DOHH2 (cell line): ENCODE measurements around the gene UVSSA.

ENCODE experiments used
- H3F3A ChIP-seq: fragments of 200-600 bp; sonication (generic), shearing (Covaris generic); 2 replicates; pipeline ENCODE4 v1.6.0; 2016; ENCODE audit warnings: antibody characterized with exemption, mild to moderate bottlenecking; ENCODE audit not compliant: control insufficient read depth, insufficient read depth
- H3K27ac ChIP-seq: fragments of 200-600 bp; sonication (generic); 2 replicates; pipeline ENCODE4 v1.5.1; 2014; ENCODE audit warnings: low read depth, mild to moderate bottlenecking, low read length, moderate library complexity
- H3K27me3 ChIP-seq: fragments of 200-600 bp; sonication (generic); 2 replicates; pipeline ENCODE4 v1.6.1; 2014; ENCODE audit warnings: mild to moderate bottlenecking, low read length, mixed read lengths; ENCODE audit not compliant: control insufficient read depth
- H3K36me3 ChIP-seq: fragments of 200-600 bp; sonication (generic); 2 replicates; pipeline ENCODE4 v1.6.1; 2014; ENCODE audit warnings: mild to moderate bottlenecking, low read length, moderate library complexity, mixed read lengths; ENCODE audit not compliant: control insufficient read depth
- H3K4me1 ChIP-seq: fragments of 200-600 bp; sonication (generic); 2 replicates; pipeline ENCODE4 v1.6.1; 2014; ENCODE audit warnings: mild to moderate bottlenecking, low read length, mixed read lengths; ENCODE audit not compliant: control insufficient read depth
- H3K4me2 ChIP-seq: fragments of 200-600 bp; sonication (generic); 2 replicates; pipeline ENCODE4 v1.6.0; 2014; ENCODE audit warnings: mild to moderate bottlenecking, low read length, moderate library complexity
- H3K4me3 ChIP-seq: fragments of 200-600 bp; sonication (generic); 2 replicates; pipeline ENCODE4 v1.5.1; 2014; ENCODE audit warnings: mild to moderate bottlenecking, low read length, mixed read lengths
- H3K79me2 ChIP-seq: fragments of 200-600 bp; sonication (generic); 2 replicates; pipeline ENCODE4 v1.6.1; 2014; ENCODE audit warnings: mild to moderate bottlenecking, low read length, mixed read lengths; ENCODE audit not compliant: control insufficient read depth
- H3K9me2 ChIP-seq: fragments of 200-600 bp; sonication (generic); replicated peaks from 2 replicates; pipeline ENCODE4 v1.6.1; 2014; ENCODE audit warnings: mild to moderate bottlenecking, low read length, mixed read lengths; ENCODE audit not compliant: control insufficient read depth
- H3K9me3 ChIP-seq: fragments of 200-600 bp; sonication (generic); 2 replicates; pipeline ENCODE4 v1.6.1; 2014; ENCODE audit warnings: antibody characterized with exemption, low read length, mixed read lengths; ENCODE audit not compliant: control insufficient read depth, insufficient read depth
- H4K20me1 ChIP-seq: fragments of 200-600 bp; sonication (generic); 2 replicates; pipeline ENCODE4 v1.6.0; 2014; ENCODE audit warnings: low read depth, mild to moderate bottlenecking, antibody characterized with exemption, low read length, moderate library complexity; ENCODE audit not compliant: control insufficient read depth, insufficient read depth
- CTCF ChIP-seq: fragments of 200-600 bp; sonication (generic); IDR thresholded peaks from one replicate; pipeline ENCODE4 v1.5.1; 2014; ENCODE audit warnings: antibody characterized with exemption, mild to moderate bottlenecking, low read depth, low read length; ENCODE audit not compliant: poor library complexity, severe bottlenecking
- EZH2phosphoT487 ChIP-seq: fragments of 200-600 bp; sonication (generic); IDR thresholded peaks from 2 replicates; pipeline ENCODE4 v1.6.1; 2017; ENCODE audit warnings: borderline replicate concordance, mild to moderate bottlenecking, antibody characterized with exemption, low read length, moderate library complexity, mixed read lengths

Gene UVSSA

GRCh38 chr4:1353186-1354055 lies 6.4 kb downstream of the UVSSA start:
- no peak overlapping the region for H3K4me3 ChIP-seq
- H3K27ac ChIP-seq, result no peak overlapping the region
- H3K27me3 ChIP-seq, result no peaks in the 10 kb centered on the region
- no peaks in the 10 kb centered on the region for H3K9me2 ChIP-seq
- no peak for TF ChIP-seq CTCF
- no peak for TF ChIP-seq EZH2phosphoT487
- H4K20me1 ChIP-seq, result no peaks in the 10 kb centered on the region
- H3F3A ChIP-seq, result no peaks in the 10 kb centered on the region
- peaks cover 8% of the 10 kb centered on the region for H3K79me2 ChIP-seq
- H3K4me2 ChIP-seq, result no peak overlapping the region
- peaks cover 21% of the 10 kb centered on the region for H3K36me3 ChIP-seq
- H3K9me3 ChIP-seq, result no peaks in the 10 kb centered on the region
- H3K4me1 ChIP-seq, result peaks cover 11% of the 10 kb centered on the region

GRCh38 chr4:1354136-1354982 lies 7.4 kb downstream of the UVSSA start:
- H3K79me2 ChIP-seq, result no peaks in the 10 kb centered on the region
- peaks cover 18% of the 10 kb centered on the region for H3K36me3 ChIP-seq
- no peak overlapping the region for H3K27ac ChIP-seq
- no peaks in the 10 kb centered on the region for H3K9me2 ChIP-seq
- H3K4me3 ChIP-seq, result no peak overlapping the region
- no peaks in the 10 kb centered on the region for H3K9me3 ChIP-seq
- TF ChIP-seq CTCF, result no peak
- TF ChIP-seq EZH2phosphoT487, result no peak
- no peaks in the 10 kb centered on the region for H3K27me3 ChIP-seq
- H3F3A ChIP-seq, result no peaks in the 10 kb centered on the region
- no peaks in the 10 kb centered on the region for H4K20me1 ChIP-seq
- H3K4me1 ChIP-seq, result peaks cover 6% of the 10 kb centered on the region
- no peak overlapping the region for H3K4me2 ChIP-seq

GRCh38 chr4:1354983-1355275 lies 7.9 kb downstream of the UVSSA start:
- Histone ChIP-seq H3K4me1 (peaks cover 6% of the 10 kb centered on the region), H3K27ac (no peak overlapping the region), H3K9me2 (no peaks in the 10 kb centered on the region), H3K9me3 (no peaks in the 10 kb centered on the region), H3K4me2 (no peak overlapping the region), H4K20me1 (no peaks in the 10 kb centered on the region), H3K36me3 (peaks cover 18% of the 10 kb centered on the region), H3K4me3 (no peak overlapping the region), H3F3A (no peaks in the 10 kb centered on the region), H3K79me2 (no peaks in the 10 kb centered on the region), H3K27me3 (no peaks in the 10 kb centered on the region)
- TF ChIP-seq EZH2phosphoT487, result no peak
- TF ChIP-seq CTCF, result no peak
